K562 (cell line): ENCODE results near the gene KISS1R. TPM values are rescaled to one million over a fixed set of nuclear protein-coding genes. Genes with fewer than 3 reads are reported as not detected.
A peak's percentile ranks its signal among the peaks of the same experiment; 100 is the strongest.

Experiments used
- ATAC-seq: fragments of 200-7000 bp; cut with Tn5 transposase; 3 replicates; pipeline ENCODE4 v1.9.1; 2020; ENCODE audit warnings: moderate library complexity
- BruUV-seq: library from RNA; stranded (reverse); fragments of 400-500 nt; replicated peaks from 2 replicates; lab custom pipeline; 2021; lab: Mats Ljungman, UMichigan
- CTCF ChIA-PET: fragments of 300-600 bp; formaldehyde crosslinking; extraction: SDS; loops from one replicate; lab custom pipeline; 2021; ENCODE audit warnings: low intra/inter-chr PET ratio; lab: Yijun Ruan, JAX
- POLR2A ChIA-PET: fragments of 300-600, 350-650 bp; sonication (Branson Sonifier 250); formaldehyde crosslinking; extraction: SDS; loops from one replicate; lab custom pipeline; 2021; ENCODE audit warnings: antibody characterized with exemption, inconsistent platforms; lab: Yijun Ruan, JAX
- DNase-seq, 4 experiments: peaks; one replicate each; pipeline versions ENCODE4 v3.0.0 to v3.0.0-alpha.2; 2011 to 2018; ENCODE audit warnings: low spot score in 3 of 4, mixed read lengths in 3 of 4; ENCODE audit errors: extremely low read depth in 1 of 4
- FAIRE-seq: peaks from 2 replicates; lab custom pipeline; 2011; peaks lifted over from hg19 to GRCh38; lab: Jason Lieb, UNC
- H2AFZ ChIP-seq: 2 replicates; pipeline ENCODE4 v1.6.0; 2011; ENCODE audit warnings: low read depth, low read length, control low read depth, inconsistent platforms
- H3K27ac ChIP-seq: fragments of 200-600 bp; 3 replicates; pipeline ENCODE4 v1.8.0; 2011; ENCODE audit warnings: low read depth, mild to moderate bottlenecking, control low read depth, inconsistent platforms, low read length, moderate library complexity, mixed read lengths; ENCODE audit errors: extremely low read depth
- H3K27me3 ChIP-seq, 2 experiments: fragments of 300-600 bp in 1 of 2; 2 replicates in 1 of 2; 3 replicates in 1 of 2; pipeline versions ENCODE4 v1.6.0 to v1.8.0; 2011; ENCODE audit warnings: inconsistent platforms in 2 of 2, low read length in 2 of 2, mild to moderate bottlenecking in 1 of 2, mixed read lengths in 1 of 2, moderate library complexity in 1 of 2; ENCODE audit not compliant: control insufficient read depth in 2 of 2, insufficient read depth in 2 of 2
- H3K36me3 ChIP-seq: fragments of 300-600 bp; 3 replicates; pipeline ENCODE4 v1.8.0; 2011; ENCODE audit warnings: mild to moderate bottlenecking, low read length, inconsistent platforms; ENCODE audit not compliant: control insufficient read depth, insufficient read depth
- H3K4me1 ChIP-seq, 2 experiments: fragments of 200-600 bp in 1 of 2; replicated peaks in 1 of 2; 2 replicates in 1 of 2; 3 replicates in 1 of 2; pipeline versions ENCODE4 v1.5.1 to v1.8.0; 2011; ENCODE audit warnings: inconsistent platforms in 2 of 2, low read length in 2 of 2, mild to moderate bottlenecking in 1 of 2, mixed read lengths in 1 of 2, moderate library complexity in 1 of 2; ENCODE audit not compliant: control insufficient read depth in 2 of 2, insufficient read depth in 2 of 2
- H3K4me2 ChIP-seq: 2 replicates; pipeline ENCODE4 v1.6.1; 2011; ENCODE audit warnings: low read length, control low read depth, inconsistent platforms, mixed read lengths; ENCODE audit not compliant: insufficient read depth
- H3K4me3 ChIP-seq: fragments of 200-600 bp; sonication (generic), shearing (Covaris generic); 2 replicates; pipeline ENCODE4 v1.5.1; 2016; ENCODE audit warnings: control low read depth, inconsistent platforms
- H3K79me2 ChIP-seq: fragments of 200-600 bp; 3 replicates; pipeline ENCODE4 v1.8.0; 2011; ENCODE audit warnings: low read length, inconsistent platforms; ENCODE audit not compliant: control insufficient read depth, insufficient read depth
- H3K9ac ChIP-seq, 2 experiments: 2 replicates each; pipeline versions ENCODE4 v1.6.0 to v1.6.1; 2011; ENCODE audit warnings: low read depth in 2 of 2, low read length in 2 of 2, control low read depth in 1 of 2, inconsistent platforms in 1 of 2, mild to moderate bottlenecking in 1 of 2, mixed read lengths in 1 of 2; ENCODE audit not compliant: insufficient read depth in 1 of 2
- H3K9me1 ChIP-seq: one replicate; pipeline ENCODE4 v1.6.0; 2011; ENCODE audit warnings: inconsistent platforms, mild to moderate bottlenecking, low read length, moderate library complexity; ENCODE audit not compliant: control insufficient read depth, insufficient read depth
- H3K9me3 ChIP-seq: replicated peaks from 2 replicates; pipeline ENCODE4 v1.5.1; 2011; ENCODE audit warnings: low read depth, low read length, inconsistent platforms; ENCODE audit not compliant: control insufficient read depth, insufficient read depth
- H4K20me1 ChIP-seq: replicated peaks from 2 replicates; pipeline ENCODE4 v1.6.1; 2011; ENCODE audit warnings: low read length, inconsistent platforms, mixed read lengths; ENCODE audit not compliant: control insufficient read depth, insufficient read depth
- EP400 ChIP-seq: fragments of 450-650 bp; IDR thresholded peaks from 2 replicates; pipeline ENCODE4 v1.6.1; 2017; ENCODE audit warnings: antibody characterized with exemption, mild to moderate bottlenecking, moderate library complexity
- HMBOX1 ChIP-seq: sonication (generic); IDR thresholded peaks from 2 replicates; pipeline ENCODE4 v1.6.1; 2016
- PHTF2 ChIP-seq: fragments of 250-450 bp; sonication (Bioruptor Pico); IDR thresholded peaks from 2 replicates; pipeline ENCODE4 v1.5.0; 2021; ENCODE audit warnings: mild to moderate bottlenecking
- POLR2A ChIP-seq: fragments of 450-650 bp; conservative IDR thresholded peaks from 2 replicates; pipeline ENCODE4 v1.6.1; 2016
- POLR2G ChIP-seq: fragments of 200-400 bp; formaldehyde crosslinking; IDR thresholded peaks from 2 replicates; pipeline ENCODE4 v1.6.1; 2017; ENCODE audit warnings: low read depth, mild to moderate bottlenecking, antibody characterized with exemption, low read length, moderate library complexity
- RBFOX2 ChIP-seq: fragments of 200-400 bp; formaldehyde crosslinking; IDR thresholded peaks from 2 replicates; pipeline ENCODE4 v1.6.1; 2017; ENCODE audit warnings: low read depth, mild to moderate bottlenecking, low read length, moderate library complexity
- ZC3H11A ChIP-seq: IDR thresholded peaks from 2 replicates; pipeline ENCODE4 v1.6.1; 2012; ENCODE audit warnings: low read depth, low read length, improper control_type of control experiment
- WGBS: fragments of 100-300 bp; shearing (Covaris generic); methylation state at CpG from one replicate; pipeline ENCODE4 v1.1.6; 2016; ENCODE audit warnings: low coverage, mixed read lengths; ENCODE audit not compliant: insufficient coverage; ENCODE audit errors: missing lambda C conversion rate; 5-methylcytosine and 5-hydroxymethylcytosine counted together
- in situ Hi-C: fragments of 300-500 bp; cut with MboI; formaldehyde crosslinking; loops from 4 replicates; pipeline ENCODE4 v1.15.0; 2018; ENCODE audit warnings: inconsistent platforms, mixed read lengths
- intact Hi-C: fragments of 100-400 bp; cut with micrococcal nuclease; formaldehyde crosslinking; loops from 2 replicates; pipeline ENCODE4 v1.14.2; 2022
- polyA plus RNA-seq, 8 experiments: library from polyadenylated mRNA; depleted of rRNA in 4 of 8; stranded (reverse) in 5 of 8; unstranded in 3 of 8; fragments of >200 nt; fragmentation: Nextera tagmentation in 2 of 8; fragmentation: Illumina TruSeq in 1 of 8; extraction: Ambion mirVana in 2 of 8; extraction: Trizol in 1 of 8; gene quantifications; 2 replicates each; pipeline versions ENCODE4 v1.2.1 to v1.2.3, GENCODE V29; 2011 to 2014; ENCODE audit warnings: inconsistent platforms in 1 of 8, missing spikeins in 1 of 8
- total RNA-seq, 7 experiments: library from RNA; depleted of rRNA in 6 of 7; stranded (reverse); fragments of >200 nt in 6 of 7; fragmentation: Illumina TruSeq in 2 of 7; extraction: Trizol in 2 of 7; gene quantifications; 2 replicates each; pipeline versions ENCODE4 v1.2.1 to v1.2.3, GENCODE V29; 2011 to 2021; ENCODE audit warnings: low replicate concordance in 1 of 7

The KISS1R gene
- total and polyA plus RNA-seq, 9 of the 15 experiments (the other 6 are each of a cell fraction or from before 2014, with no cell fraction given): 0.37 to 39.4 (median 2.0) TPM

- TF ChIP-seq HMBOX1 (peak; percentile 41; the same call in 1 of the 2 replicates), ZC3H11A (no peak)
Observed at GRCh38 chr19:888581-889385, 28.4 kb upstream of the KISS1R start (continued).

GRCh38 chr19:889662-890295 lies 27.4 kb upstream of the KISS1R start:
- Histone ChIP-seq H3K4me2 (no peak overlapping the region), H3K36me3 (peaks cover 56% of the 10 kb centered on the region; the same call in 2 of the 3 replicates), H3K9ac (no peak overlapping the region), H3K27me3 (no peaks in the 10 kb centered on the region), H3K4me1 (peaks cover 5 to 70% of the 10 kb centered on the region in 2 experiments; a peak in 4 of 5 replicates), H2AFZ (no peak overlapping the region), H3K9me3 (no peaks in the 10 kb centered on the region), H3K4me3 (no peak overlapping the region), H3K9me1 (no peaks in the 10 kb centered on the region), H4K20me1 (peaks cover 6% of the 10 kb centered on the region), H3K79me2 (peaks cover 40% of the 10 kb centered on the region), H3K27ac (no peak overlapping the region; the same call in 2 of the 3 replicates)
- FAIRE-seq (no peak), ATAC-seq (no peak), DNase-seq (no peak)
- ChIA-PET CTCF (interaction anchor here (0.5 kb wide), 1 partner anchor 25 kb away, joined by 5 read pairs; no protein-coding TSS in a partner anchor), POLR2A (interaction anchor here (0.6 to 0.7 kb wide), 2 partner anchors 14 to 208 kb away, joined by 3 to 4 read pairs; no protein-coding TSS in a partner anchor)
- in situ Hi-C loops: no loop called here
- intact Hi-C loops: no loop called here
- TF ChIP-seq RBFOX2 (peak; percentile 44; the same call in 1 of the 2 replicates), PHTF2 (CRISPR knock-in tag) (no peak), POLR2G (peak; percentile 60), EP400 (no peak), POLR2A (peak; percentile 34)
- 92% methylated on average over 18 of the region's 26 CpGs for WGBS
- no TSS peak for BruUV-seq
